HUES48 (cell line): Measurements from ENCODE around the gene HOXC12.

Experiments used
- H3K27ac ChIP-seq: one replicate; pipeline ENCODE4 v1.7.0; 2013; ENCODE audit warnings: low read depth, low read length, inconsistent platforms
- H3K27me3 ChIP-seq: 2 replicates; pipeline ENCODE4 v1.6.1; 2013; ENCODE audit warnings: mild to moderate bottlenecking, low read length; ENCODE audit not compliant: control insufficient read depth, insufficient read depth
- H3K36me3 ChIP-seq: 2 replicates; pipeline ENCODE4 v1.6.1; 2013; ENCODE audit warnings: low read length; ENCODE audit not compliant: control insufficient read depth, insufficient read depth
- H3K4me1 ChIP-seq: 2 replicates; pipeline ENCODE4 v1.6.1; 2013; ENCODE audit warnings: mild to moderate bottlenecking, low read length; ENCODE audit not compliant: control insufficient read depth, insufficient read depth
- H3K4me3 ChIP-seq: 2 replicates; pipeline ENCODE4 v1.5.1; 2013; ENCODE audit warnings: mild to moderate bottlenecking, low read depth, low read length
- H3K9ac ChIP-seq: 2 replicates; pipeline ENCODE4 v1.6.1; 2013; ENCODE audit warnings: mild to moderate bottlenecking, low read depth, low read length, moderate library complexity
- H3K9me3 ChIP-seq: 2 replicates; pipeline ENCODE4 v1.6.1; 2013; ENCODE audit warnings: low read length; ENCODE audit not compliant: control insufficient read depth, insufficient read depth

The HOXC12 gene

DNA sequence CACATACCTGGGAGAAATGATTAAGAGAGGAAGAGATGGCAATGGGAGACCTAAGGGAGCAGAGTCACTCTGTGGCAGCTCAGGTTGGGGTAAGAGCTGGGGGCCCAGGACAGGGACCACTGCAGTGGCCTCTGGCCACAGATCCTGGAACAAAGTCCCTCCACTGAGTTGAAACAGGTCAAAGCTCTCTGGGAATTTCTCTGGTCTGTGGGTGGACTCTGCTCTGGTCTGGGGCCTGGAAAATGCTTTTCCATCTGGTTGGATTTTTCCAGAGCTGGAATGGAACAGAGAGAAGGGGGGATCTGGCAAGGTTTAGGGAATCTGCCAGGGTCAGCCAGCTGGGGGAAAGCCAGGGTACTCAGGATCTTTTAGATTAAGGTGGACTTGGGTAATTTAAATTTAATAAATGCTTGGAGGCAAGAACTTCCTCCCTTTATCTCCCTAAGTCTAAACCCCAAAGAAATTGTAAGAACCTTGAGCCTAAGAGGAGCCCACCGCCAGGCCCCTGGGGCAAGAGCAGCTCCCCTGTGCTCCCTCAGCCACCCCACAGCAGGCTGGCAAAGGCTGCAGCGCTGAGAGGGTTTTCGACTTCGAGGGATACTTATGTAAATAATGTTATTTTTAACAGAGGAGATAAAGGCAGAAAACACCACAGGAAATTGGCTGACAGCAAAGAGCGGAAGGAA lies 34.0 kb downstream of the HOXC12 start:
- H3K9me3 ChIP-seq, result no peaks in the 10 kb centered on the region
- H3K4me1 ChIP-seq, result no peaks in the 10 kb centered on the region; the same call in 1 of the 2 replicates
- H3K36me3 ChIP-seq, result no peaks in the 10 kb centered on the region
- no peak overlapping the region for H3K27ac ChIP-seq
- H3K9ac ChIP-seq, result no peak overlapping the region
- H3K27me3 ChIP-seq, result peaks cover 99% of the 10 kb centered on the region
- H3K4me3 ChIP-seq, result no peak overlapping the region

DNA sequence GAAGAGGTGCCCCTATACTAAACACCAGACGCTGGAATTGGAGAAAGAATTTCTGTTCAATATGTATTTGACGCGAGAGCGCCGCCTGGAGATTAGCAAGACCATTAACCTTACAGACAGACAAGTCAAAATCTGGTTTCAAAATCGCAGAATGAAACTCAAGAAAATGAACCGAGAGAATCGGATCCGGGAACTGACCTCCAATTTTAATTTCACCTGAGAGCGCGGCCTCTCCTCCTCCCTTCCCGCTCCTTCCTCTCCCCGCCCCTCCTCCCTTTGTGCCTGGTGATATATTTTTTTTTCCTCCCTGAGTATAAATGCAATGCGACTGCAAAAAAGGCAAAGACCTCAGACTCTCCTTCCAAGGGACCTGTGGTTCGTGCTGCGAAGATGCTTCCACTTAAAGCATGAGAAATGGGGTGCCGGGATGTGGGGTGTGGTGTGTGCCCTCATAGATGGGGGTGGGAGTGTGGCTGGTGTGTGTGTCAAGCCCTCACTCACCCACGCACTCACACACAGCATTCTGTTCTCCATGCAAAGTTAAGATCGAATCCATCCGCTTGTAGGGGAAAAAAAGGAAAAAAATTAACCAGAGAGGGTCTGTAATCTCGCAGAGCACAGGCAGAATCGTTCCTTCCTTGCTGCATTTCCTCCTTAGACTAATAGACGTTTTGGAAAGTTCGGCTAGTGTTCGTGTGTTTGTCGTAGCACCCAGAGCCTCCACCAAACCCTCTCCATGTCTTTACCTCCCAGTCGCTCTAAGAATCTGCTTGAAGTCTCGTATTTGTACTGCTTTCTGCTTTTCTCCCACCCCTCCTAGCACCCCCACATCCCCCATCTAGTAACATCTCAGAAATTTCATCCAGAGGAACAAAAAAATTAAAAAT lies 34.8 kb downstream of the HOXC12 start:
- Histone ChIP-seq H3K4me1 (no peaks in the 10 kb centered on the region; the same call in 1 of the 2 replicates), H3K9ac (no peak overlapping the region), H3K27ac (no peak overlapping the region), H3K27me3 (peaks cover 99% of the 10 kb centered on the region), H3K4me3 (no peak overlapping the region), H3K9me3 (no peaks in the 10 kb centered on the region), H3K36me3 (no peaks in the 10 kb centered on the region)

DNA sequence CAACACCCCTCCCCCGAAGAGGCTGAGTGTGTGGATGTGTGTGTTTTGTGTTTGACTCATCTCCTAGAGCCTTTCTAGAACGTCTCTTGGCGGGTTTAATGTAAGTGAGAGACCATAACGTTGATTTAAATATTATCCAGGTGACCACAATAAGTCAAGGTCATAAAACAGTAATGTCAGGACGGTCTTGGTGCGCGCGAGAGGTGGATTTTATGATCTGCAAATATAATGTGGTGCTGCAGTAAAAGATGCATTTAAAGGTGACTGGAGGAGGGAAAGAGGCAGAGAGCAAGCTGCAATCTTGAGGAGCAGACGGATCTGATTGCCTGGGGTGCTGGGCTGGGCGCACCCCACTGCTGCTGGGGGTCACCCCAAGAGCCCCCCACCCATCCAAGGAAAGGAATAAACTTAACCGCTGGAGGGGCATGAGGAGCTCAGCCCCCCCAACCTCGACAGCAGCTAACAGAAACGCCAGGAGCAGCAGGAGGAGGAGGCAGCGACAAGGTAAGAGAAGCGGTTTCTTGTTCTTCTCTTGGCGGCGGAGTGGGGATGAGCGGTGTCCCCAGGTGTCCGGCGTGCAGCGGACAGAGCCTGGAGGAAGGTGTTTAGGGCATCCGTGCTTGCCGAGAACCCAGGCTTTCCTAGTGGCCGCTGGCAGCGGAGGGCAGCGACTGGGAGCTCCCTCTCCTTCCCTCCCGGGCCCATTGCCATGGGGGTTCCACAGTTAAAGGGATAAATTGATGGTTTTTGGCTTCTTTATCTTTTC lies 35.8 kb downstream of the HOXC12 start:
- Histone ChIP-seq H3K9ac (no peak overlapping the region), H3K4me3 (no peak overlapping the region), H3K27me3 (peaks cover 100% of the 10 kb centered on the region), H3K4me1 (peaks cover 3% of the 10 kb centered on the region; the same call in 1 of the 2 replicates), H3K36me3 (no peaks in the 10 kb centered on the region), H3K27ac (no peak overlapping the region), H3K9me3 (no peaks in the 10 kb centered on the region)

DNA sequence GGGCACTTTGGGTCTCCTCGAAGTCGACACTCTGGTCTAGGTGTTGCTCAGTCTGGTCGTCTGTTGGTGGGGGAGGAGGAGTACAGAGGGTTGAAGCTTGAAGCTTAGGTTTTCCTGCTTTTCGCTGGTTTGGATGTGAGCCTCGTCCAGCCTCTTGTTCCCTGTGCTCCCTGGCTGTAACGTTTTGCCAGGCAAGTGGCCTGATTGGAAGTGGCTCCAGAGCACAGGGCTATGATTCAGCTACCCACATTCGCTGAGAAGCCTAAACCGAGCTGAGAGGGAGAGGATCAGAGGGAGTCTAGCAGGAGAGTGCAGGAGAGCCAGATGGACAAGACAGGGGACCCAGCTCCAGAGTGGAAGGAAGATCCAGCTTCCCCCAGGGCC lies 36.4 kb downstream of the HOXC12 start:
- no peaks in the 10 kb centered on the region for H3K9me3 ChIP-seq
- H3K4me1 ChIP-seq, result peaks cover 3% of the 10 kb centered on the region; the same call in 1 of the 2 replicates
- no peaks in the 10 kb centered on the region for H3K36me3 ChIP-seq
- H3K27me3 ChIP-seq, result peaks cover 100% of the 10 kb centered on the region
- H3K9ac ChIP-seq, result no peak overlapping the region
- no peak overlapping the region for H3K4me3 ChIP-seq
- H3K27ac ChIP-seq, result no peak overlapping the region

DNA sequence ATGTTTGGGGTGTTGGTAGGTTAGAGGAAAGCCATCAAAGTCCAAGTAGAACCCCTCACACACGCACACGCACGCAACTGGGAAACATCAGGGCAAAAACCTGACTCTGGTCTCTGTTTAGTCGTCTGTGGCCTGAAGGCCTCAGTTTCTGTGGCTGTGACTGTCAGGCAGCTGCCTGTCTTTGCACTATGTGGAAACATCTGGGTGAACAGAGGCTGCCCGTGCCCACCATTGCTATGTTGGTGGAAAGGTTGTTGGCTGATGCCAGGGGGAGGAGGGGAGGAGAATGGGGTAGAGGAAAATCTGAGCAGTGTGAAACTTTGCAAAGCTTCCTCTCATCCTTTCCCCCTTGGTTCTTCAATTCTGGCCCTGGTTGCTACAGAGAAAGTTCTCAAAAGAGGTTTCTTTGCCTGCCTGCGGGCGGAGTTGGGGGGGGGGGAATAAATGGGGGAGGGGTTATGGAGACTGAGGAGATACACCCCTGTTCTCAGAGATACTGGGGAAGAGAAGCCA lies 37.7 kb downstream of the HOXC12 start:
- no peak overlapping the region for H3K4me3 ChIP-seq
- no peaks in the 10 kb centered on the region for H3K9me3 ChIP-seq
- peaks cover 3% of the 10 kb centered on the region; the same call in 1 of the 2 replicates for H3K4me1 ChIP-seq
- H3K27me3 ChIP-seq, result peaks cover 100% of the 10 kb centered on the region
- H3K27ac ChIP-seq, result no peak overlapping the region
- H3K36me3 ChIP-seq, result no peaks in the 10 kb centered on the region
- no peak overlapping the region for H3K9ac ChIP-seq

DNA sequence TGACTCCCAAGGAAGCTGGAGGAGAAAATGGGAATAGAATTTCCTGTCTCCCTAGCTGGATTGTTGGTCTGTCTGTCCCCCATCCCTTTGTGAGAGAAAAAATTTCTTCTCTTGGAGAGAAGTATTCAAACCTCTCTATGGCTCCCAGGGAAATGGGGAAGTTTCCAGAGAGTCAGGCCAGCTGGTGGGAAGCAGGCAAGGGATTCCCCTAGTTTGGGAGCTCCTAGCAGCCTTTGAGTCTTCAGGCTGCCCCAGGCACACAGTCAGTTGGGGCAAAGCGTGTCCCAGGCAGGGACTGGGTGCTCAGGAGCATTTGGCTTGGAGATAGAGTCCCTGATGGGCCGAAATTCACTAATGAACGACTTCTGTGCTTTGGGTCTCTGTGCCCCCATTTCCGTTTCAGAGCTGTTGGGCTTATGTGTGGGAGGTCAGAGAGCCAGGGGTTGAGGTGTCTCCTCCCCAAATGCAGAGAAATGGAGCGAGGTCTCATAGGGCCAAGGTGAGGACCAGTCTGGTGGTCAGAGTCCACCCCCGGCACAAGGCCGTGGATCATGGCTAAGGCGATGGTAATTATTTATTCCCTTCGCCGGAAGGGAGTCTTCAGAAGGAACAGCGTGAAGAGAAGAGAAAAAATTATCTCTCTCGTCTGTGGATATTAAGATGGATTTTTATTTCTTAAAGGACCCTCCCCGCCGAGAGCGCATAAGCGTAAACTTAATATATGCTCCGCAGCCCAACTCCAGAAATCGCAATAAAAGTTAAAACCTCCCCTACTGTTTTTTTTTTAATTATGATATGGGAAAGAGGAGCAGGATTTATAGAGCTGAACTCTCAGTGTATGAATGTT lies 38.7 kb downstream of the HOXC12 start:
- no peaks in the 10 kb centered on the region for H3K9me3 ChIP-seq
- H3K4me1 ChIP-seq, result peaks cover 3% of the 10 kb centered on the region; the same call in 1 of the 2 replicates
- H3K4me3 ChIP-seq, result no peak overlapping the region
- no peak overlapping the region for H3K27ac ChIP-seq
- H3K36me3 ChIP-seq, result no peaks in the 10 kb centered on the region
- H3K9ac ChIP-seq, result no peak overlapping the region
- peaks cover 100% of the 10 kb centered on the region for H3K27me3 ChIP-seq

DNA sequence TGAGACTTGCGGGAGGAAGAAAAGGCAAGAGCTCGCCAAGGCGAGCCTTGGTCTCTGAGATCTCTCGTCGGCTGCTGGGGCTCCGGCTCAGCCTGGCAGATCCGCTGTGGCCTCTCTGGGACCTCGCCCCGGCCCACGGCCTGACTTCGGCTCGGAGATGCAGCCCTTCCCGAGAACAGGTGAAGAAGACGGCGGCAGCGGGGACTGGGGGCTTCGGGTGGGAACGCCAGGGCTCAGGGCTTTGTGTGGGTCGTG lies 39.2 kb downstream of the HOXC12 start:
- H3K9ac ChIP-seq, result no peak overlapping the region
- no peak overlapping the region for H3K27ac ChIP-seq
- peaks cover 3% of the 10 kb centered on the region; the same call in 1 of the 2 replicates for H3K4me1 ChIP-seq
- no peaks in the 10 kb centered on the region for H3K36me3 ChIP-seq
- no peaks in the 10 kb centered on the region for H3K9me3 ChIP-seq
- peaks cover 100% of the 10 kb centered on the region for H3K27me3 ChIP-seq
- no peak overlapping the region for H3K4me3 ChIP-seq

DNA sequence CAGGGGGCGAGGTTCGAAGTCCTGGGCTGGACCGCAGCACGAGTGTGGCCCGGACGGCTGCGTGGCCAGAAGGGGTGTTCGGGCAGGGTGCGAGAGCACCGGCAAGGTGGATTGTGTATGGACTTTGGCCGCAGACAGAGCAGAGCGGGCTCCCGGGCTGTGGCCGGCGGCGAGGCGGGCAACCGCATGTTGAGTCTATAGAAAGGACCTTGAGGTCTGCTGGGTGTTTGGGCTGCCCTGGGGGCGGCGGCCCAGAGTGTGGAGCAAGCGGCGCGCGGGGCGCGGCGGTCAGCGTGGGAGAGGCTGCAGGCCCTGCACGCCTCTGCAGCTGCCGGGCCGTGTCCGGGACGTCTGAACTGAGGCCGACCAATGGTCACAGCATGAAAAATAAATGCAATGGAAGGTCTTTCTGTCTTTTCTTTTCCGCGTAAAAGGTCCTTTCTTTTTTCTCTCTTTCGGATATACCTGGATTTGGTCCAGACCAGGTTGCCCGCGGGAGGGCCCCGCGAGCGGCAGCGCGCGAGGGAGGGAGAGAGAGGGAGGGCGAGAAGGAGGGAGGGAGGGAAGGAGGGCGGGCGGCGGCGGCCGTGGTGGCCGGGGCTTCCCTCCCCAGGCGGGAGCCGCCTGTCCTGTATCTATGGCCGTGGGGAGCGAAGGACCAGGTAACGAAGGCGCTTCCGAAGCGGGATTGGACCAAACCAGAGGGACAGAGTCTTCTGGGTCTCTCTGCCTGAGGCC lies 39.7 kb downstream of the HOXC12 start:
- Histone ChIP-seq H3K27me3 (peaks cover 100% of the 10 kb centered on the region), H3K9ac (no peak overlapping the region), H3K4me1 (peaks cover 3% of the 10 kb centered on the region; the same call in 1 of the 2 replicates), H3K9me3 (no peaks in the 10 kb centered on the region), H3K27ac (no peak overlapping the region), H3K36me3 (no peaks in the 10 kb centered on the region), H3K4me3 (no peak overlapping the region)

DNA sequence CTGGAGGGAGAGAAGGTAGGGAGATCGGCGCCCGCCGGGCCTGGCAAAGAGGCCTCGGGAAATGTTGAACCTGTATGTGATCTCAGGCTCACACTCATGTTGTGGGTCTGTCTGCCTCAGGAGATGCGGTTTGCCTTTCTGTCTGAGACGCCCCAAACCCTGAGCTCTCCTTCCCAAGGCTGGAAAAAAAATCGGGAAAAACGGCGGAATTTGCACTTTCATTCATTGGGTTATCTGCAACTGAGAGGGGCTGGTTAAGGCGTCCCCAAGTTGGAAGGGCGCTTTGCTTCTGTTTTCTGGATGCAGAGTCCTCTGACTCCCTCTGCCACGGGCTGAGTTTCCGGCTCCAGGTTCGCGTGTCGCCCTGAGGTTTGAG lies 40.3 kb downstream of the HOXC12 start:
- H3K9me3 ChIP-seq, result no peaks in the 10 kb centered on the region
- no peak overlapping the region for H3K4me3 ChIP-seq
- peaks cover 100% of the 10 kb centered on the region for H3K27me3 ChIP-seq
- peaks cover 7% of the 10 kb centered on the region; the same call in 1 of the 2 replicates for H3K4me1 ChIP-seq
- no peak overlapping the region for H3K9ac ChIP-seq
- H3K36me3 ChIP-seq, result no peaks in the 10 kb centered on the region
- no peak overlapping the region for H3K27ac ChIP-seq
